GM08714 (cell line): ENCODE results near the gene KIFC1.

Experiments used
- H3K4me3 ChIP-seq: fragments of 200-500 bp; sonication (Bioruptor generic); 2 replicates; pipeline ENCODE4 v1.5.1; 2014; ENCODE audit warnings: mild to moderate bottlenecking, low read length, inconsistent platforms
- ZNF274 ChIP-seq: IDR thresholded peaks from 2 replicates; pipeline ENCODE4 v1.6.1; 2012; ENCODE audit warnings: mild to moderate bottlenecking, low read depth, low read length

Gene KIFC1

DNA sequence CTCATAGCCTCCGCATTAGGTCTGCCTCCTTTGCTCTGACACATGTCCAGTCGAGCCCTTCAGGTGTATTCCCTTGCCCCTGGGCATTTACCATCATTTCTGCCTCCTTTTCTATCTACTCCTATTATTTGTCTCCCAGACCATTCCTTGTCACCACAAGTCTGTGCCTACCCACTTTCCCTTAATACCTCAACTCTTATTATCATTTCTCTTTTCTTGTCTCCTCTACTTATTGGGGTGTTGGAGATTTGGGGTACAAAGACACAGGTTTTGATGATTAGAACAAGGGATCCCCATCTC is 29.7 kb downstream of the KIFC1 start:
- no peak for TF ChIP-seq ZNF274

DNA sequence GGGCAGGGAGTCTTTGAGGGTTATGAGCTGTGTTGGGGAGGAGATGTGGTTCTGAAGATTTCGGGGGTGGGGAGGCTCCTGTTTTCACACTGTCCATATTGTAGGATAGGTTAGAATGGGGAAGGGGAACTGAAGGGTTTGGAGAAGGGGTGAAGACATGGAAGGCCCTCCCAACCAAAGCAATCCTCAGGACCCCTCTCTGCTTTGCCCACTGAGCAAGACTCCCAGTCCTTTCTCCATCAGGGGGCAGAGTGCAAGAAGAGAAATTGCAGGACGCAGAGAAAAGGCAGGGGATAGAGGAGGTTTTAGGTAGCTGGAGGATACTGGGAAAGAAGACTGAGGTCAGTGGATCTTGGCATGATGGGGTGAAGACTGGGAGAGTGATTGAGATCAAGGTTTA is 32.2 kb downstream of the KIFC1 start:
- H3K4me3 ChIP-seq = no peak overlapping the region
- TF ChIP-seq ZNF274 = no peak

More for the DNA sequence above, 29.7 kb downstream of the KIFC1 start:
- H3K4me3 ChIP-seq = no peak overlapping the region

DNA sequence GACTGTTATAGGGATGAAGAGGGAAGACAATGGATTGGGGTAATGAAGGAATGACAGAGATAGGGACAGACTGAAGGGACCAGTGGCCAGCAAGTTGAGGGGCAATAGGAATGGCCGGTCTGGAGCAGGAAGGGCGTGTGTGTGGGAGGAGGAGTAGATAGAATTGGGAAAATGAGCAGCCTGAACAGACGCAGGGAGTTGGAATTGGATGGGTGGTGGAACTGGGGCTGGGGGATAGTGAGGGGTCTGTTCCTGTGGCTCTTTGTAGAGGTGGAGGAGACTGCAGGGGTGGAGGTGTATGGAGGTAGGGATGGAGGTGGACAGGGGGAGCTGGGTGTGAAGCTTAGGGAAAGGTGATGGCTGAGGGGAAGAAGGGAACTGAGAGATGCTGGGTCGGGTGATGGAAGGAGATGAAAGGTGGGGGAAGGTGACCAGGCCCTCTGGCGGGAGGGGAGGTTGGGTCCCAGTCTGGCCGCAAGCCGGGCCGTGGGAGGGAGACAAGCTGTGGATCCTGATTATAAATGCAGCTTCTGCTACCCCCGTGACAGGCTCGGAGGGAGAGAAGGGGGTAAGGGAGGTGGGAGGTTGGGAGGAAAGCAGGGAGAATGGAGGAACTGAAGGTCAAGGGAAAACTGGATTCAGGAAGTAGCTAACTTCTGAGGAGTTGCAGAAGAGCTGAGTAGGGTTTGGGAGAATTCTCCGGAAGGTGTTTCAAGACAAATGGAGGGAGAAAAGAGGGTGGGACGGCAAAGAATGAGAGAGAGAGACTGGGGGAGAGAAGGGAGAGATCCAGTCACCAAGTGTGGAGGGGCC is 33.4 kb downstream of the KIFC1 start:
- no peak for TF ChIP-seq ZNF274
- peak overlapping the region; percentile 73 for H3K4me3 ChIP-seq

DNA sequence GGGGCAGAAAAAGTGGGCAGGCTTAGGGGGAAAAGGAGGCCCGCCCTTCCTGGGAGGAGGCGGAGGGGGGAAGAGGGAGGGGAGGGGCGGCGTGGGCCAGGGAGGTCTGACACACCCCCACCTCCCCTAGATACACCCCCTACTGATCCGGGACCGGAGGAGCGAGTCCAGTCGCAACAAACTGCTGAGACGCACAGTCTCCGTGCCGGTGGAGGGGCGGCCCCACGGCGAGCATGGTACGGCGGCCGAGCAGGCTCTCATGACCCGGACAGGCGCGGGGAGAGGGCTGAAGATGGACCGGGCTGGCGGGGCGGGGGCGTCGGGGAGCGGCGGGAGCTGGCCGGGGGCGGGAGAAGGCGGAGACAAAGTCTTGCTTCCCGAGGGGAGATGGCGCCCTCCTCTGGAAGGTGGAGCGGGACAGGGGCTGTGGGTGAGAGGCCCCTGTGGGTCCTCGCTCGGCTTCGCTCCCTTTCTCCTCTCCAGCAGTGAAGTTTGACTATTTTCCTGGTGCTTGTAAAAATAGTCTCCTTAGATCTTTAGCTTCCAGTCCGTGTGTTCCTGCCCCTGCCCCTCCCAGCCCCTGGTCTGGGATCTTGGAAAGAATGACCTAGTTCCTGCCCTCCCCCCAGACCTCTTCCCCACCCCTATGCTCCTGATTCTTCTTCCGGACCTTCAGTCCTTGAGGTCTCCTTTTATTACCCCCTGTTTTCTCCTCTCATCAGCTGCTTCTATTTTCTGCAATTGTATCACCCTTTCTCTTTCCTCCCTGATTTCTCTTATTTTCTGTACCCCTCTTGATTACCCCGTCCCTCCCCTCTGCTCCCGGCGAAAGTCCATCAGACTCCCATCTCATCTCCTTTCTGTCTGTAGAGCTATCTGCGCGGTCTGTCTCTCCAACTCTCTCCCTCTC is 34.3 kb downstream of the KIFC1 start:
- no peak for TF ChIP-seq ZNF274
- H3K4me3 ChIP-seq = peak overlapping the region; percentile 73

DNA sequence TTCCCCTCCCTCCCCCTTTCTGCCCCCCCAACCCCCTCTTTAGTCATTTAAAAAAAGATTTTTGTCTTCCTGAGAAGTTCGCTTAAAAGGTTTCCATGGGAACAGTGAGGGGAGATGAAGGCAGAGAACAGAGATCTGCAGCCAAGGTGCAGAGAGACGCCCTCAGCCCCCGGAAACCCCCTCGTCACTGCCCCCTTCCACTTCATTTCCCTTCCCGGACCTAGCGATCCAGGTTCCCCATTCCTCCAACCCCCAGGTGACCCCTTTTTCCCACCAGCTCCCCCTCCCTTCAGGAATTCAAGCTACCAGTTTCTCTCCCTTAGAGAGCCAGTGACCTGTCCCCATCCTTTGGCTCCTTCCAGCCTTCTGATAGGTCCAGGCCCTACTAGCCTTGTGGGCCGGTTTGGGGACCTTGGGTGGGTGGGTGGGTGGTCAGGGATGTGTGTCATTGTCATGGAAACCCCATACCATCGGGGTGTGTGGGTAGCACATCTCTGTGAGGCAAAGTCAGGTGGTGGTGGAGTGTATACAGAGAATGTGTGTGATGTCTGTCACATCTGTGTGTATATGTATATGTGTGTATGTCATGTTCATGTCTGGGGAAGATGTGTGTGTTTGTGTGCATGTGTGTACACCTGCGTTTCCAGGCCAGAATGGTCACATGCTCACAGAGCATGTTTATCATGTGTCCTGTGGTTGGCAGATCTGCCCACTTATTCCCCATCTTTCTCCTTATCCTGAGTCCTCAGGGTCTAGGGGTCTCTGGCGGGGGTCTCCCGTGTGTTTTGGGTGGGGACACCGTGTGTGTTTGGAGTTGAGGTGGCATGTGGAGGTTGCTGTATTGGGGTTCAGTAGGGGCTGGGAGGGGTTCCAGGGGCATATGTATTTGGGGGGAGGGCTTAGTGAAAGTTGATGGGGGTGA is 35.2 kb downstream of the KIFC1 start:
- TF ChIP-seq ZNF274 = no peak
- H3K4me3 ChIP-seq = peak overlapping the region; percentile 73

DNA sequence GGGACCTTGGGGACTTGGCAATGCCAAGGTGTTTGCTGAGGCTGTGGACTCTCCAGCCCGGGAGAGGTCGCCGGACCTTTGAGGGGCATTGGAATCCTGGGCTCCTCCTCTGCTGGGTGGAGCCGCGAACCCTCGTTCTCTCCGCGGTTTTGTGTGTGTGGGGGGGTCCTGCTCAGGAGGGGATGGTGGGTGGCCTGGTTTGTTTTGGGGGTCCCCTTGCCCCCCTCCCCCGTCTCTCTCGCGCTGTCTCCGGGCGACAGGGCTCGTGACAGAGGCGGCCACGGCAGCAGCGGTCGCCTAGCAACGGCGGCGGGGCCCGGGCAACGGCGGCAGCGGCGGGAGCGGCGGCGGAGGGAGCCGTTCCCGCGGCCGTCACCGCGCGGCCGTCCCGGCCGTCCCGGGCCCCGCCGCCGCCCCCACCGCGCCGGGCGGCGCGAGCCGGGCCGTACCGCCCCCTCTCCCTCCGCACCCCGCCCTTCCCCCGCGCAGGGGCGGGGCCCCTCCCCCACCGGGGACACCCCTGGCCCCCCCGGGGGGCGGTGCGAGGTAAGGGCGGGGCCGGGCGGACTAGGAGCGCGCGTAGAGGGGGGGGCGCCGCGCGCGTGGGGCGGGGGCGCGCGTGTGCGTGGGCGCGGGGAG is 36.1 kb downstream of the KIFC1 start:
- no peak for TF ChIP-seq ZNF274
- peak overlapping the region; percentile 38; the same call in 1 of the 2 replicates for H3K4me3 ChIP-seq

DNA sequence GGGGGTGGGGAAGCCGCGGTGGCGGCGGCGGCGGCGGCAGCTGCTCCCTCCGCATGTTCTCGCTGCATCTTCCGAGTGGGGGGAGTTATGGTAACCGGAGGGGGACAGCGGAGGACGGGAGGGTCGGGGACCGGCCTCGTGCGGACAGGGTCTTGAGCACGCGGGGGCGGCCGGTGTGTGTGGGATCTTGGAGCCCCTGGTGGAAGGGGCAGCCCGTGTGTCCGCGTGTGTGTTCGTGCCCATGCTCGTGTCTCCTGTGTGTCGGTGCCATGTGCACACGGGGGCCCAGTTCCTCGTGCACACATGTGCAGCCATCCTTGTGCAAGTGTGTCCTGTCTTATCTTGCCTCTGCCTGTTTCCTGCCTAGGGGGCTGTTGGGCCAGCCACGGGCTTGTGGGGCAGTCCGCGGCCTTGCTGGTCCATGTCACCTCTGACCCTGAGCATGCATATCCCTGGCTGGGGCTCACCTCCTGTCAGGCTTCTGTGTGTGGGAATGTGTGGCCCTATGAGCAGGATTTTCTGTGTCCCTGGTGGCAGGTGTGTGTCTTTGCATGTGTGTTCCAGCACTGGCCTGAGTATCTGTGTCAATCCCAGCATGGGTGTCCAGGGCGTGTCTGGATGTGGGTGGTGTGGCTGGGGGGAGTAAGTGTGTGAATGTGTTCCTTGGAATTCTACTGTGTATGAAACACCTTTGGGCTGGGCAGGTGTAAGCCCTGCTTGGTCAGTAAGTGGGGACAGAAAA is 36.8 kb downstream of the KIFC1 start:
- TF ChIP-seq ZNF274 = no peak
- peak overlapping the region; percentile 33; the same call in 1 of the 2 replicates for H3K4me3 ChIP-seq

DNA sequence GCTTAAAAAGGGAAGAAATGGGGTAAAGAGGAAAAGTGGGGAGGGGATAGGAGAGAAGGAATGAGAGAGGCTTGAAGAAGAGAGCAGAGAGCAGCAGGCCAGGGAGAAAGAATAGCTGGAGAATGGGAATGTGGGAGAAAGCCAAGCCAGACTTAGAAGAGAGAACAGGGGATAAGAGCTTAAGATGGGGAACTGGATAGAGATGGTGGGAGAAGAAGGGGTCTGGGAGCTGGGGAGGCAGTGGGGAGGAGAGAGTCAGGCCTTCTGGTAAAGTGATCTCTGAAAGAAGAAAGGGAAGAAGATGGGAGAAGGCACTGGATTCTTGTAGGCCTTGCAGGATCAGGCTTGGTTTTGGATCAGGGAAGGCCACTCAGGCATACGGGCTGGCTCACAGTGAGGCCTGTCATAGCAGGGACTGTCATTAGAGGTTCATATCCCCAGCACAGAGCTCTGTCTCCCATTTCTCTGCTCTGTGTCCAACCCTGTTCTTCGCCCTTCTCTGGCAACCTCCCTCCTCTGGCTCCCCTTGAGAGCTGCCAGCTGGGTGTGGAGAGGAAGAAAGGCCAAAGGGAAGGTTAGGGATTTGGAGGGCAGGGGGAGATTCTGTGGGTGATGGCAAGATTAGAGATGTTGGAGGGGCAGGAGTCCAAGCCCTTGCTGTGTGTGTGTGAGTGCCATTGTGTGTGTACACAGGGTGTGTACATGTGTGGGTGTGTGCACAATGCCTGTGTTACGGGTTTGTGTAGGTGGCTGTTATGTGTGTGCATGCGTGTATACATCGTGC is 37.5 kb downstream of the KIFC1 start:
- H3K4me3 ChIP-seq = no peak overlapping the region; the same call in 1 of the 2 replicates
- TF ChIP-seq ZNF274 = no peak

DNA sequence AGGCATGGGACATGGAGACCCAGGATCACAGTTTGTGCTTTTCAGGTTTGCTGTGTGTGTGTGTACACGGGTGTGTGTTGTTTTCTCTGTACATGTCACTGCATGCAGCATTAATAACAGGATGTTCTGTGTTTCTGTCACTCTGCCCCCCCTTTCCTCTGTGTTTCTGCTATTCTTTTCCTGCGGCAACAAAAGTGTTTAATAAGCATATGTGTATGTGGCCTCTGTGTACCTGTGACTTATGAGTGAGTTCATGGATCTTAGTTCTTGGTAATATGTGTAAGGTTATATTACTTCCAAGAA is 38.1 kb downstream of the KIFC1 start:
- no peak overlapping the region for H3K4me3 ChIP-seq
- no peak for TF ChIP-seq ZNF274

DNA sequence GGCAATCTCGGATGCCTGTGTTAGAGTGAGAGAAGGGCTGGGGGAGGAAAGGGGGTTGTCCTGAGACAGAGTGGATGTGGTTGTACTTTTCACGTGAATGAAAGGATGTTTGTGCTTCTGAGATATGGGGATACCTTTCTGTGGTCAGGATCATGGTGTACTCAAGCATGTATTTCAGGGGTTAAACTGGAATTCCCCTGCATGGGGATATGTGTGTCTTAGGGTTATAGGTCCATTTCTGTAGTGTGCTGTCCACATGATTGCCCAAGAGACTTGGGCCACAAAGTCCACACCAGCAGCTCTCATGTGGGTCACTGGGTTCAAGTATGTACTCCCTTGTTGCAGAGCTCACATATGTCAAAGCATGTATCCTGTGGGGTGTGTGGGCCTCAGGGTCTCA is 38.7 kb downstream of the KIFC1 start:
- no peak overlapping the region; the same call in 1 of the 2 replicates for H3K4me3 ChIP-seq
- TF ChIP-seq ZNF274 = no peak

DNA sequence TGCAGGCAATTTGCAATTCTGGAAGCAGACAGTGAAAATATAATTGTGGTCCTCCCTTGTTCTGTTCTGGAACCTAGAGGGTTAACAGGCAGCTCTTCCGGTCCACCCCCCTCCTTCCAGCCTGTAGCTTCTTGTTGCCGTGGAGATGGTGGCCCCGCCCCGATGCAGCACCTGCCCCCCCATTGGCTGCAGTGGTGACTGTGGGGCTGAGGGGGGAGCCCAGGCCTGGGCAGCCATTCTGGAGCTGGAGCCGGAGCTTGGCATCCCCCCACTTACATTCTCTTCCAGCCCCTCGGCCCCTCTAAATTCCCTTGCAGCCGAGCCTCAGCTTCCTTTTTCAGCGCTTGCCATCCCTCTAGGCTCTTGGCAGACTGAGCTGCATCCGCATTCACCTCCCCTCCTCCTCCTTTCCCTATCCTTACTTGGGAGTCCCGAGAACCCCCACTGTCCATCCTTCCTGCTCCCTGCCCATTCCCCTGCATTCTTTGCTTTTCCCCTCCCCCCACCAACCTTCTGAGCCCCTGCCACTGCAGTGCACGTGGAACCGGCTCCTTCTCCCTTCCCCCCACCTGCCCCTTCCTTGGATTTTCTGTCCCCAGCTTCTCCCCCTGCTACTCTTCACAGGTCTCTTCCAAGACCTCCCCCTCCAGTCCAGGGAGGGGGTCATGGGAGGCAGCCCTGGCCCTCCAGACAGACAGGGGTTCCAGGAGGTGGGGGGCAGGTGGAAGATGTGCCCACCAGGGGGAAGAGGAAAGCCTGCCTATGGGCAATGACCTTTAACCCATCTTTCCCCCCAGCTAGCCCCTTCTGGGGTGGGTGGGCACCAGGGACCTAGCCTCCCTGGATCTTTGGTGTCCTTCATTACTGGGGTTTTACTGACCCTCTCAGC is 39.6 kb downstream of the KIFC1 start:
- TF ChIP-seq ZNF274 = no peak
- H3K4me3 ChIP-seq = peak overlapping the region; percentile 32; the same call in 1 of the 2 replicates

DNA sequence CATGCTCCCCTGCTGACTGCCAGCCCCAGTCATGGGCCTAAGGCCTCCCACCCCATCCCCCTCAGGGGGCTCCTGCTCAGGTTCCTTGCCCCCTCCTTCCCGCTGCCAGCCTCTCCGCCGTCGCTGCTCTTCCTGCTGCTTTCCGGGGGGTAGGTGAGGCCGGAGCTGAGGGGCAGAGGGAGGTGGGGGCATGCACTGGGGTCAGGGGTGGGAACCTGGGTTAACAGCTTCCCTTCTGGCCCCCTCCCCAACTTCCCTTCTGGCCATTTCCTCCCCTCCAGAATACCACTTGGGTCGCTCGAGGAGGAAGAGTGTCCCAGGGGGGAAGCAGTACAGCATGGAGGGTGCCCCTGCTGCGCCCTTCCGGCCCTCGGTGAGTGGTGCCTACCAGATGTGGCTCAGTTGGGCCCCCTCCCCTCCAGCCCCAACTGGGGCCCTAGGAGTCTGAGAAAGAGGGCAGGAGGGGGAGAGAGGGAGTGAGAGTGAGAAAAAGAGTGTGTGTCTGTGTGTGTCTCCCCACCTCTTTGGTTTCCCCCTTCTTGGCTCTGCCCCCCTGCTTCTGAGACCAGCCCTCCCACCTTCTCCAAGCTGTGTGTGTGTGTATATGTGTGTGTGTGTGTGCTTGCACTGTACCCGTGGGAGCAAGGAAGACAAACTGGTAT is 40.4 kb downstream of the KIFC1 start:
- TF ChIP-seq ZNF274 = no peak
- peak overlapping the region; percentile 32; the same call in 1 of the 2 replicates for H3K4me3 ChIP-seq
